Psoas muscle (tissue), 8 donors: Measurements from ENCODE around the gene CFL1. TPM values are rescaled to one million over a fixed set of nuclear protein-coding genes. Genes with fewer than 3 reads are reported as not detected.

Experiments used
- ATAC-seq, 4 donors: fragments of 200-7000 bp; cut with Tn5 transposase; one replicate each; pipeline ENCODE4 v1.9.1; 2020; ENCODE audit warnings: moderate library complexity in 3 of 4, mild to moderate bottlenecking in 2 of 4
- DNase-seq, 2 donors: peaks; one replicate each; pipeline ENCODE4 v3.0.0-alpha.2; 2020
- H3K27ac ChIP-seq: fragments of 200-600 bp; one replicate; pipeline ENCODE4 v1.8.0; 2022
- H3K27me3 ChIP-seq, 3 donors: fragments of 200-600 bp in 1 of 3; one replicate each; pipeline versions ENCODE4 v1.6.1 to v1.8.0; 2013 to 2022; ENCODE audit warnings: low read length in 2 of 3, mild to moderate bottlenecking in 2 of 3, moderate library complexity in 1 of 3; ENCODE audit not compliant: insufficient read depth in 3 of 3
- H3K36me3 ChIP-seq, 2 donors: fragments of 200-600 bp in 1 of 2; one replicate each; pipeline versions ENCODE4 v1.6.1 to v1.8.0; 2013 to 2022; ENCODE audit warnings: low read depth in 1 of 2, mild to moderate bottlenecking in 1 of 2, moderate library complexity in 1 of 2; ENCODE audit not compliant: insufficient read depth in 1 of 2
- H3K4me1 ChIP-seq: fragments of 200-600 bp; one replicate; pipeline ENCODE4 v1.8.0; 2022
- H3K4me3 ChIP-seq: fragments of 200-600 bp; one replicate; pipeline ENCODE4 v1.8.0; 2022; ENCODE audit warnings: mild to moderate bottlenecking
- H3K9me3 ChIP-seq: fragments of 200-600 bp; one replicate; pipeline ENCODE4 v1.8.0; 2022
- WGBS, 3 donors: extraction: QIAGEN DNeasy Blood & Tissue Kit; methylation state at CpG; one replicate each; pipeline versions ENCODE4 v1.1.6 to v1.1.7; 2013; 5-methylcytosine and 5-hydroxymethylcytosine counted together
- intact Hi-C, 2 donors: fragments of 100-400 bp; cut with DNase I; formaldehyde crosslinking; loops; one replicate each; pipeline versions ENCODE4 v1.11.0 to v1.14.2; 2022
- polyA plus RNA-seq, 3 donors: library from polyadenylated mRNA; stranded (reverse); fragments of 200-250 nt; gene quantifications; one replicate each; pipeline ENCODE4 v1.2.3, GENCODE V29; 2013
- total RNA-seq, 4 donors: library from RNA; stranded (reverse); fragmentation: NEBNext Ultra II Directional in 2 of 4; extraction: Animal tissue kit (Norgen Biotek cat#: 25700) in 2 of 4; gene quantifications; one replicate each; pipeline versions ENCODE4 v1.2.1 to v1.2.4, GENCODE V29; 2021 to 2023
- TF ChIP-seq, protein P1 (sequence below): fragments of 200-600 bp; IDR thresholded peaks from one replicate; pipeline ENCODE4 v1.8.0; 2022; ENCODE audit warnings: antibody characterized with exemption
- donor health status: healthy with polysubstance abuse.
- donor health status: DM: no; HTN: no; CAD: no; lungs with moderate emphysema.
- donor health status: Bipolar disorder and iron deficiency.
- donor health status: healthy.
- donor health status: DM: yes; HTN: yes; CAD: no.
- donor health status: DM: no; HTN: no; CAD: no.
- donor health status: DM: no; HTN: no; CAD: no.
- donor health status: DM: yes; HTN: yes; CAD: no.

CFL1 gene
- total and polyA plus RNA-seq, 7 donors = 175 to 843 (median 225) TPM

DNA sequence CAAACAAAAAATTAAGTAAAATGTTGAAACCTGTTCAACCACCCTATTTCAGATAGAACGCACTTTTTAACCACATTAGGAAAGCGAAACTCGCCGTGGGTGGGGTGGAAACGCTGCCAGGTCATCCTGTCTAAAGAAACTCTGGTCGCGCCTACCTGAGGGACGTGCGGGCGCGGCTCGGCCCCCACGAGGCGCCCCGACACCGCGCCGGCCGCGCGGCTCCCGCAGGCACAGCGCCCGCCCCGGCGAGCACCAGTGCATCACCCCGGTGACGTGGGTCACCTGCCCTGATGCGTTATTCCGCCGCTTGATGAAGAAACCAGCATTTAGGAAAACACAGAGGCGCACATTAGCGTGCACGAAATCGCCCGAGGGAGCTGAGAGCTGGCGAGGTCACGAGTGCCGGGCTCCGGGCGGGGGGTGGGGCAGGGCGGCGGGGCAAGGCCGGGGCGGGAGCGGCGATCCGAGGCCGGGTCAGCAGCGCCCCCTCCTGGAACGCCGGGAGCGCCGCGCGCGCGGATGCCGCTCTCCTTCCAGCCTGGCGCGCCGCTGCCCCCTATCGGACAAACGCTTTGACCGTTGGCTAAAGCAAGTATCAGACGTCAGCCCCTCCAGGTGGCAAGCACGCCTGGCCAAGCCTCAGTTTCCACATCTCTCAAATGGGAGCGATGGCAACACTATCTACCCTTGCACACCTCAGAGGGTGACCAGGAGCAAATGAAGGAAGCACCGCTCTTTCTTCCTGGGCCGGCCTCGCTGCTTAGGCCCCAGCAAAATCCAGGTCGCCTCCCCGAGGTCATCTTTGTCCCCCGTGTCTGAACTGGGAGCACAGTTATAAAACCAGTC, 39.9 kb downstream of the CFL1 start:
- TF ChIP-seq, protein P1, sequence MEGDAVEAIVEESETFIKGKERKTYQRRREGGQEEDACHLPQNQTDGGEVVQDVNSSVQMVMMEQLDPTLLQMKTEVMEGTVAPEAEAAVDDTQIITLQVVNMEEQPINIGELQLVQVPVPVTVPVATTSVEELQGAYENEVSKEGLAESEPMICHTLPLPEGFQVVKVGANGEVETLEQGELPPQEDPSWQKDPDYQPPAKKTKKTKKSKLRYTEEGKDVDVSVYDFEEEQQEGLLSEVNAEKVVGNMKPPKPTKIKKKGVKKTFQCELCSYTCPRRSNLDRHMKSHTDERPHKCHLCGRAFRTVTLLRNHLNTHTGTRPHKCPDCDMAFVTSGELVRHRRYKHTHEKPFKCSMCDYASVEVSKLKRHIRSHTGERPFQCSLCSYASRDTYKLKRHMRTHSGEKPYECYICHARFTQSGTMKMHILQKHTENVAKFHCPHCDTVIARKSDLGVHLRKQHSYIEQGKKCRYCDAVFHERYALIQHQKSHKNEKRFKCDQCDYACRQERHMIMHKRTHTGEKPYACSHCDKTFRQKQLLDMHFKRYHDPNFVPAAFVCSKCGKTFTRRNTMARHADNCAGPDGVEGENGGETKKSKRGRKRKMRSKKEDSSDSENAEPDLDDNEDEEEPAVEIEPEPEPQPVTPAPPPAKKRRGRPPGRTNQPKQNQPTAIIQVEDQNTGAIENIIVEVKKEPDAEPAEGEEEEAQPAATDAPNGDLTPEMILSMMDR = peak; percentile 100
- ATAC-seq (peak; percentile 96 to 99 (median 98)), DNase-seq (peak; percentile 95 to 98)
- Histone ChIP-seq H3K9me3 (no peaks in the 10 kb centered on the region), H3K4me3 (peak overlapping the region; percentile 70), H3K4me1 (no peaks in the 10 kb centered on the region), H3K36me3 (no peaks in the 10 kb centered on the region), H3K27ac (peak overlapping the region; percentile 54), H3K27me3 (no peaks in the 10 kb centered on the region)
- intact Hi-C loops = loop anchor here (1.0 to 5.0 kb wide), 6 partner anchors 36 to 191 kb away; partner anchors contain the start of gene AP5B1 (in 2 of the 2)
- 6% methylated on average over 63 to 74 of the region's 74 CpGs for WGBS, 3 donors

DNA sequence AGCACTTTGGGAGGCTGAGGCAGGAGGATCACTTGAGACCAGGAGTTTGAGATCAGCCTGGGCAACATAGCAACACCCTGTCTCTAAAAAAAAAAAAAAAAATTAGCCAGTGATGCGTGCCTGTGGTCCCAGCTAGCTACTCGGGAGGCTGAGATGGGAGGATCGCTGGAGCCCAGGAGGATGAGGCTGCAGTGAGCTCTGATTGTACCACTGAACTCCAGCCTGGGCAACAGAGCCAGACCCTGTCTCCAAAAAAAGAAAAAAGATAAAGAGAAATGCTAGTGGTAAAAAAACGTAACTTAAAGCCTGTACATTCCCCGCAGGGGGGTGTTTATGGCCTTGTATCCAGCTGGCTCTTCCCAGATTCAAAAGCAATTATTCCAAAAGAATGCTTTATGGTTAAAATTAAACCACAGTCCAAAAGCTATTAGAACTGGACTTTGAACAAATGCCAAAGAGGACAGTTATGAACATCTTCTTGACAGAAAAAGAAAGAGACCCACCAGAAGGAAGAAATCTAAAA, 40.6 kb downstream of the CFL1 start:
- DNase-seq (no peak), ATAC-seq (no peak)
- TF ChIP-seq, protein P1 = no peak
- Histone ChIP-seq H3K36me3 (no peaks in the 10 kb centered on the region), H3K4me3 (peak overlapping the region; percentile 70), H3K27ac (peak overlapping the region; percentile 54), H3K27me3 (peaks cover 0 to under 1% (median 0%) of the 10 kb centered on the region in 3 donors), H3K9me3 (no peaks in the 10 kb centered on the region), H3K4me1 (no peaks in the 10 kb centered on the region)
- intact Hi-C loops = loop anchor here (1.0 to 5.0 kb wide), 4 partner anchors 35 to 190 kb away; partner anchors contain the start of gene AP5B1 (in 2 of the 2)
- WGBS, 3 donors = 70 to 71% (median 71%) methylated on average over 5 of the region's 5 CpGs

DNA sequence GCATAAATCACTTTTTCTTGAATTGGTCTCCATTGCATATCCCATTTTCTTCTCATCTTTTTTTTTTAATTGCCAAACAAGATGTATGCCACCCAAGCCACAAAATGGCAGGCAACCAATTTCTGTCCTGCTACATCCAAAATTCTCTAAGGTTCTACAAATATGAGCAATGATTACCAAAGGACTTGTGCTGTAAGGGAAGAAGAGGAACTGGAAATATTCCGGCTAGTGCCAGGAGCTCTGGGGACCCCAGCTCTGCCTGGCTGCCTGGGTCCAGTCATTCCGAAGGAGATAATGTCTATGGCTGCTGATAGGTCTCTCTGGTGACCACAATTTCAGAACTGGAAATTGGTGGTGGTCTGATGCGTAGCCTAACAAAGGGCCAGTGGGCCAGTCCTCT, 41.3 kb downstream of the CFL1 start:
- intact Hi-C loops = loop anchor here (1.0 to 5.0 kb wide), 4 partner anchors 34 to 189 kb away; partner anchors contain the start of gene AP5B1 (in 2 of the 2)
- TF ChIP-seq, protein P1 = no peak
- ATAC-seq (no peak), DNase-seq (no peak)
- Histone ChIP-seq H3K36me3 (no peaks in the 10 kb centered on the region), H3K9me3 (no peaks in the 10 kb centered on the region), H3K4me1 (no peaks in the 10 kb centered on the region), H3K4me3 (no peak overlapping the region), H3K27me3 (peaks cover 0 to 3% (median 0%) of the 10 kb centered on the region in 3 donors), H3K27ac (no peak overlapping the region)
- WGBS, 3 donors = 89 to 99% (median 96%) methylated on average over 3 of the region's 3 CpGs

DNA sequence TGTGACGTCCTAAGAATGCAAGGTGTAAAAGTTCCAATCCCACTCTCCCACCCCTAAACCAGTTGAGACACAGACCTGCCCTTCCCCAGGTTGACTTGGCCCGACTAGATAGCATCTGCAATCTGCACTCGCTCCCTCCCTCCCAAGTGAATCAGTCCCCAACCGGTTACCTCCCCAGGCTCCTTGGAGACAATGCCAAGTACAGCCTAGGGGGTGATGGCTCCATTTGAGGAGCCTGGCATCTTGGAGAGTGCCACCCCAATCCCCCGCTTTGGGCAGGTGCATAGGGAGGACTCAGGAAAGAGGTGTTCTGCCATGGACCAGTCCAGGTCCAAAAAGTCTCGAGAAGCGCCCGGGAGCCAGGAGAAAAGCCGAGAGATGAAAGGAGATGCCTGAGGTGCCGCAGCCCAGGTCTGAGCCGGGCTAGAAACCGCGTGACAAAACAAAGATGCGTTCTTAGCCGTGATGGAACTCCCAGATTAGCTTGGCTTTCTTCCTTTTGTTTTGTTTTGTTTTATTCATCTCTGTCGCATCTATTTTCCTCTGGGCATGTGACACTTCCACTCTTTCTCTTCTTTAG, 42.9 kb downstream of the CFL1 start:
- peaks cover 0 to 12% (median 0%) of the 10 kb centered on the region in 3 donors for H3K27me3 ChIP-seq
- H3K36me3 ChIP-seq = no peaks in the 10 kb centered on the region
- 85 to 89% (median 88%) methylated on average over 16 of the region's 16 CpGs for WGBS, 3 donors
- intact Hi-C loops = loop anchor here (5.0 kb wide), 2 partner anchors 33 to 188 kb away; partner anchors contain the start of gene AP5B1 (in 1 of the 2)
- no peak overlapping the region for H3K4me3 ChIP-seq
- no peaks in the 10 kb centered on the region for H3K9me3 ChIP-seq
- H3K4me1 ChIP-seq = no peaks in the 10 kb centered on the region
- TF ChIP-seq, protein P1 = no peak
- ATAC-seq = no peak
- no peak for DNase-seq
- H3K27ac ChIP-seq = no peak overlapping the region
